ENCODE results near the gene PUS1. TPM values are rescaled to one million over a fixed set of nuclear protein-coding genes. Genes with fewer than 3 reads are reported as not detected.
A peak's percentile ranks its signal among the peaks of the same experiment; 100 is the strongest.

PUS1 gene
- total and polyA plus RNA-seq, 9 of the 15 experiments (the other 6 are each of a cell fraction or from before 2014, with no cell fraction given): 1.9 to 90.8 (median 30.0) TPM

- peak; percentile 31 for TF ChIP-seq ASH1L (IDR thresholded peaks at IDR 0.05; ENCODE audit: borderline replicate concordance, low read depth, partially characterized antibody)
- TF ChIP-seq ZNF668 (CRISPR knock-in tag; IDR thresholded peaks at IDR 0.05): no peak
- no peak for TF ChIP-seq ZNF133 (CRISPR knock-in tag; IDR thresholded peaks at IDR 0.05)
- no peak for TF ChIP-seq WHSC1 (IDR thresholded peaks at IDR 0.05; ENCODE audit: low read length)
- TF ChIP-seq KAT8 (IDR thresholded peaks at IDR 0.05; ENCODE audit: low read depth): no peak
- TF ChIP-seq, protein P1, sequence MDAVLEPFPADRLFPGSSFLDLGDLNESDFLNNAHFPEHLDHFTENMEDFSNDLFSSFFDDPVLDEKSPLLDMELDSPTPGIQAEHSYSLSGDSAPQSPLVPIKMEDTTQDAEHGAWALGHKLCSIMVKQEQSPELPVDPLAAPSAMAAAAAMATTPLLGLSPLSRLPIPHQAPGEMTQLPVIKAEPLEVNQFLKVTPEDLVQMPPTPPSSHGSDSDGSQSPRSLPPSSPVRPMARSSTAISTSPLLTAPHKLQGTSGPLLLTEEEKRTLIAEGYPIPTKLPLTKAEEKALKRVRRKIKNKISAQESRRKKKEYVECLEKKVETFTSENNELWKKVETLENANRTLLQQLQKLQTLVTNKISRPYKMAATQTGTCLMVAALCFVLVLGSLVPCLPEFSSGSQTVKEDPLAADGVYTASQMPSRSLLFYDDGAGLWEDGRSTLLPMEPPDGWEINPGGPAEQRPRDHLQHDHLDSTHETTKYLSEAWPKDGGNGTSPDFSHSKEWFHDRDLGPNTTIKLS (IDR thresholded peaks at IDR 0.05; ENCODE audit: borderline replicate concordance, low read depth): peak; percentile 15; the same call in 1 of the 2 replicates
- peak; percentile 67 for TF ChIP-seq ELF4 (CRISPR knock-in tag; IDR thresholded peaks at IDR 0.05)
- TF ChIP-seq, protein P2, sequence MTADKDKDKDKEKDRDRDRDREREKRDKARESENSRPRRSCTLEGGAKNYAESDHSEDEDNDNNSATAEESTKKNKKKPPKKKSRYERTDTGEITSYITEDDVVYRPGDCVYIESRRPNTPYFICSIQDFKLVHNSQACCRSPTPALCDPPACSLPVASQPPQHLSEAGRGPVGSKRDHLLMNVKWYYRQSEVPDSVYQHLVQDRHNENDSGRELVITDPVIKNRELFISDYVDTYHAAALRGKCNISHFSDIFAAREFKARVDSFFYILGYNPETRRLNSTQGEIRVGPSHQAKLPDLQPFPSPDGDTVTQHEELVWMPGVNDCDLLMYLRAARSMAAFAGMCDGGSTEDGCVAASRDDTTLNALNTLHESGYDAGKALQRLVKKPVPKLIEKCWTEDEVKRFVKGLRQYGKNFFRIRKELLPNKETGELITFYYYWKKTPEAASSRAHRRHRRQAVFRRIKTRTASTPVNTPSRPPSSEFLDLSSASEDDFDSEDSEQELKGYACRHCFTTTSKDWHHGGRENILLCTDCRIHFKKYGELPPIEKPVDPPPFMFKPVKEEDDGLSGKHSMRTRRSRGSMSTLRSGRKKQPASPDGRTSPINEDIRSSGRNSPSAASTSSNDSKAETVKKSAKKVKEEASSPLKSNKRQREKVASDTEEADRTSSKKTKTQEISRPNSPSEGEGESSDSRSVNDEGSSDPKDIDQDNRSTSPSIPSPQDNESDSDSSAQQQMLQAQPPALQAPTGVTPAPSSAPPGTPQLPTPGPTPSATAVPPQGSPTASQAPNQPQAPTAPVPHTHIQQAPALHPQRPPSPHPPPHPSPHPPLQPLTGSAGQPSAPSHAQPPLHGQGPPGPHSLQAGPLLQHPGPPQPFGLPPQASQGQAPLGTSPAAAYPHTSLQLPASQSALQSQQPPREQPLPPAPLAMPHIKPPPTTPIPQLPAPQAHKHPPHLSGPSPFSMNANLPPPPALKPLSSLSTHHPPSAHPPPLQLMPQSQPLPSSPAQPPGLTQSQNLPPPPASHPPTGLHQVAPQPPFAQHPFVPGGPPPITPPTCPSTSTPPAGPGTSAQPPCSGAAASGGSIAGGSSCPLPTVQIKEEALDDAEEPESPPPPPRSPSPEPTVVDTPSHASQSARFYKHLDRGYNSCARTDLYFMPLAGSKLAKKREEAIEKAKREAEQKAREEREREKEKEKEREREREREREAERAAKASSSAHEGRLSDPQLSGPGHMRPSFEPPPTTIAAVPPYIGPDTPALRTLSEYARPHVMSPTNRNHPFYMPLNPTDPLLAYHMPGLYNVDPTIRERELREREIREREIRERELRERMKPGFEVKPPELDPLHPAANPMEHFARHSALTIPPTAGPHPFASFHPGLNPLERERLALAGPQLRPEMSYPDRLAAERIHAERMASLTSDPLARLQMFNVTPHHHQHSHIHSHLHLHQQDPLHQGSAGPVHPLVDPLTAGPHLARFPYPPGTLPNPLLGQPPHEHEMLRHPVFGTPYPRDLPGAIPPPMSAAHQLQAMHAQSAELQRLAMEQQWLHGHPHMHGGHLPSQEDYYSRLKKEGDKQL (CRISPR knock-in tag; IDR thresholded peaks at IDR 0.05; ENCODE audit: borderline replicate concordance): no peak
- no peak for TF ChIP-seq KDM1A (IDR thresholded peaks at IDR 0.05)
- TF ChIP-seq ZBTB33 (CRISPR knock-in tag; IDR thresholded peaks at IDR 0.05): no peak
- TF ChIP-seq NCOA6 (IDR thresholded peaks at IDR 0.05): no peak
- TF ChIP-seq MAZ (CRISPR knock-in tag; conservative IDR thresholded peaks at IDR 0.05 in 1 of 2, IDR thresholded peaks at IDR 0.05 in 1 of 2): peak in 1 of 2 experiments; percentile 84
- no peak for TF ChIP-seq ZNF41 (CRISPR knock-in tag; conservative IDR thresholded peaks at IDR 0.05)
- no peak for TF ChIP-seq HDAC6 (IDR thresholded peaks at IDR 0.05; ENCODE audit: low read depth, low read length)
- TF ChIP-seq CBFA2T3 (IDR thresholded peaks at IDR 0.05): no peak
- TF ChIP-seq EGR1 (conservative IDR thresholded peaks at IDR 0.05): peak; percentile 55
- no peak for TF ChIP-seq NELFE (IDR thresholded peaks at IDR 0.05; ENCODE audit: insufficient read depth, insufficient read length)
- TF ChIP-seq TFAM (CRISPR knock-in tag; conservative IDR thresholded peaks at IDR 0.05): no peak
- no peak for TF ChIP-seq GATAD2B (IDR thresholded peaks at IDR 0.05; ENCODE audit: borderline replicate concordance)
- no peak for TF ChIP-seq ZNF785 (CRISPR knock-in tag; IDR thresholded peaks at IDR 0.05)
Observed at GRCh38 chr12:131928711-131929580, at the start of gene PUS1 (continued).
